AG09319 (cell line): Measurements from ENCODE around the gene FBXL20.
A peak's percentile ranks its signal among the peaks of the same experiment; 100 is the strongest.

Experiments used
- DNase-seq: peaks from one replicate; pipeline ENCODE4 v3.0.0-alpha.2; 2010; ENCODE audit warnings: low read depth; ENCODE audit errors: extremely low read depth
- TF ChIP-seq, protein P1 (sequence below): IDR thresholded peaks from 2 replicates; pipeline ENCODE4 v1.5.1; 2011; ENCODE audit warnings: low read depth, mild to moderate bottlenecking, inconsistent platforms, low read length, moderate library complexity

Gene FBXL20

DNA sequence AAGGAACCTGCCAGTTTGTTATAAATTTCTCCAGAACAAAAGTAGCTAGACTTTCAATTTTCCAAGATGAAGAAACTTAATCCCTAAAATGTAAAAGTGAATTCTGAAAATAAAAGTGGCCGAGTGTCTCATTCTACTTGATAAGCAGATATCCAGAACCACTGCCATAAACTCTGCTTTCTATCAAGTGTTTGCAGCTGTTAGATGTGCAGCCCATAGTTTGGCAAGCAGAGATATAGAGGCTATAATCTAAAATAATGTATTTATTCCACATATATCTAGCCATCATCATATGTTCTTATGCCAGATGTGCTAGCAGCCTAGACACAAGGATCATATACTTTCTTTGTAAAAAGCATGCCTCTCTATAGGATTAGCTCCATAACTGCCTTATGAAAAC lies 14.7 kb upstream of the FBXL20 start:
- TF ChIP-seq, protein P1, sequence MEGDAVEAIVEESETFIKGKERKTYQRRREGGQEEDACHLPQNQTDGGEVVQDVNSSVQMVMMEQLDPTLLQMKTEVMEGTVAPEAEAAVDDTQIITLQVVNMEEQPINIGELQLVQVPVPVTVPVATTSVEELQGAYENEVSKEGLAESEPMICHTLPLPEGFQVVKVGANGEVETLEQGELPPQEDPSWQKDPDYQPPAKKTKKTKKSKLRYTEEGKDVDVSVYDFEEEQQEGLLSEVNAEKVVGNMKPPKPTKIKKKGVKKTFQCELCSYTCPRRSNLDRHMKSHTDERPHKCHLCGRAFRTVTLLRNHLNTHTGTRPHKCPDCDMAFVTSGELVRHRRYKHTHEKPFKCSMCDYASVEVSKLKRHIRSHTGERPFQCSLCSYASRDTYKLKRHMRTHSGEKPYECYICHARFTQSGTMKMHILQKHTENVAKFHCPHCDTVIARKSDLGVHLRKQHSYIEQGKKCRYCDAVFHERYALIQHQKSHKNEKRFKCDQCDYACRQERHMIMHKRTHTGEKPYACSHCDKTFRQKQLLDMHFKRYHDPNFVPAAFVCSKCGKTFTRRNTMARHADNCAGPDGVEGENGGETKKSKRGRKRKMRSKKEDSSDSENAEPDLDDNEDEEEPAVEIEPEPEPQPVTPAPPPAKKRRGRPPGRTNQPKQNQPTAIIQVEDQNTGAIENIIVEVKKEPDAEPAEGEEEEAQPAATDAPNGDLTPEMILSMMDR = no peak

GRCh38 chr17:39410279-39410678 lies 8.9 kb upstream of the FBXL20 start:
- TF ChIP-seq, protein P1 = no peak
- DNase-seq = no peak

More for the DNA sequence above, 14.7 kb upstream of the FBXL20 start:
- no peak for DNase-seq

- TF ChIP-seq, protein P1 = no peak
- DNase-seq = no peak
These were observed 6.9 kb upstream of the FBXL20 start for GRCh38 chr17:39408360-39408759.

DNA sequence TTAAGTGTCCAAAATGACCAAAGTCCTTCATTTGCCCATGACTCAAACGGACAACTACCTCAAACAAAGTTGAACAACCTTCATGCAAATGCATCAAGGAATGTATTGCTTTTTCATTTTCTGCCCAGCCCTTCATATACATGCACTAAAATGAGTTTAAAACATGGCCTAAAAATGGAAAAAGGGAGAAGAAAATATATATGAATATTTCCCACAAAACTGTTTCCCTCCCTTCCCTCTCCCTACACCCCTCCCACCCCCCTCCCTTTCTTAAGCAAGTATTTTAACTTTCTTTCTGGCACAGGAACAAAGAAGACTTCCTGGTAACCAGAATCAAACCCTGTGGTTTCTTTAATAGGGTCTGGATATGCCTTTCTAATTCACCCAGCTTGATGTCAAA lies 5.5 kb upstream of the FBXL20 start:
- TF ChIP-seq, protein P1 = no peak

GRCh38 chr17:39405436-39405835 lies 4.0 kb upstream of the FBXL20 start:
- TF ChIP-seq, protein P1 = no peak
- DNase-seq = no peak

More for the DNA sequence above, 5.5 kb upstream of the FBXL20 start:
- DNase-seq = no peak

DNA sequence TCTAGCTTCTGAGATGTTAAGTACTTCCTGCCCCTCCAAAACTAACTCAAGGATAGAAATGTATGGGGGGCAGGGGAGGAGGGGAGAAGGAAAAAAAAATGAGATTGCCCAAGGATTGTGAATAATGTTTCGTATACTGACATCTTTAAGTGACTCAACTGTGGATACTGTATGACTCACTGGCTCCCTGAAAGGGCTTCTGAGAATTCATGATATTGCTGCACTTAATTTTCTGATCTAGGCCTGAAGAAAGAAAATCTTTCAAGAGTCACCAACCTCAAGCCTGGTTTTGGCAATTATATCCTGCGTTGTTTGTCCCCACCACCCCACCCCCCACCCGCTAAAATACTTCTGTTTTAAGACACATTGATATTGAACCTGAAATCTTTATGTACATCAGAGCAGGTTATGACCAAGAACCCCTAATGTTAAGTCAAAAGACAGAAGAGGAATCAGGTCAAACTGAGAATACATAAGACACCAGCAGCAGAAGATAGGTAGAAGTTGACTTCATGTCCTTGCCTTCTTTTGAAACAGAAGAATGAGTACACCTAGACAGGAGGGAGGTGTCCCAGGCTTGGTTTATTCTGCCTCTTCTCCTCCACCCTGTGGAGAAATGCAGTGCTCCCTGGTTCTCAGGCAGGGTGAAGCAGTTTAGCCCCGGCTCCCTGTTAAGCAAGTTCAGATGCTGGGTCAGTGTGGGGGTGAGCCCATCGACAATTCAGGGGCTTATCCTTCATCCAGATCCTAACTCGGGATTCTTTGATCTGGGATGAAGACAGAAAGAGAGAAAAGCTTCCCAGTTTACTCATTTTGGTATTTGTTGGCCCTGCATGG lies 3.3 kb upstream of the FBXL20 start:
- DNase-seq = peak; percentile 41
- TF ChIP-seq, protein P1 = peak; percentile 6

DNA sequence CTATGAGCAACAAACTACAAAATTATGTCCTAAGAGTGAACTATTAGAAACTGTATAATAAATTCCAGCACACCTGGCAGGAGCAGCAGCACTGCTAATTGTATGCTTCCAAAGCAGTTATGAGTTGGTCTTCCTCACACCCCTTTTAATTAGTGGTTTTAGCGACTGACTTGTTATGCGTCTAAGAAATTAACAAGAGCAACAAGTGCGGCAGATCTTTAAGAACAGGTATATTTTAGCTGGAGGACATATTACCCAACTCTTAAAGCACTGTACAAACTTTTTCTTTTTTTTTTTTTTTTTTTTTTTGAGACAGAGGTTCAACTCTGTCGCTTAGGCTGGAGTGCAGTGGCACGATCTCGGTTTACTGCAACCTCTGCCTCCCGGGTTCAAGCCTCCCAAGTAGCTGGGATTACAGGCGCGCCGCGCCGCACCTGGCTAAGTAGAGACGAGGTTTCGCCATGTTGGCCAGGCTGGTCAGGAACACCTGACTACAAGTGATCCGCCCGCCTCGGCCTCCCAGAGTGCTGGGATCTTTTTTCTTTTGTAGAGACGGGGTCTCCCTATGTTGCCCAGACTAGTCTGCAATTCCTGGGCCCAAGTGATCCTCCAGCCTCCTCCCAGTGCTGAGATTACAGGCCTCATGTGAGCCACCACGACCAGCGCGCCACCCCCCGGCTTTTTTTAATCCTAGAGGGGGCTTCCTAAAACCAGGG lies 1.6 kb upstream of the FBXL20 start:
- TF ChIP-seq, protein P1 = no peak
- no peak for DNase-seq
